Adrenal gland (tissue), 12 donors: ENCODE results near the gene SYCP2L. TPM values are rescaled to one million over a fixed set of nuclear protein-coding genes. Genes with fewer than 3 reads are reported as not detected.

Experiments used
- DNase-seq, 7 donors: peaks; one replicate each; pipeline ENCODE4 v3.0.0-alpha.2; 2019 to 2020
- H3K27ac ChIP-seq, 5 donors: fragments of 200-600 bp; sonication (generic) in 4 of 5; 1 replicate in 3 of 5; 2 replicates in 2 of 5; pipeline versions ENCODE4 v1.5.1 to v1.8.0; 2016 to 2020; ENCODE audit warnings: mild to moderate bottlenecking in 1 of 5
- H3K27me3 ChIP-seq: fragments of 200-600 bp; 2 replicates; pipeline ENCODE4 v1.8.0; 2021
- H3K36me3 ChIP-seq, 2 donors: fragments of 200-600 bp; replicated peaks in 1 of 2; 1 replicate in 1 of 2; 2 replicates in 1 of 2; pipeline versions ENCODE4 v1.5.1 to v1.8.0; 2018 to 2022
- H3K4me1 ChIP-seq, 2 donors: fragments of 200-600 bp; replicated peaks in 1 of 2; 1 replicate in 1 of 2; 2 replicates in 1 of 2; pipeline versions ENCODE4 v1.5.1 to v1.8.0; 2018 to 2021
- H3K4me3 ChIP-seq, 4 donors: fragments of 200-600 bp; sonication (generic) in 3 of 4; one replicate each; pipeline ENCODE4 v1.5.1; 2016 to 2018
- H3K9me3 ChIP-seq, 3 donors: fragments of 200-600 bp; sonication (generic) in 1 of 3; replicated peaks in 1 of 3; 1 replicate in 2 of 3; 2 replicates in 1 of 3; pipeline versions ENCODE4 v1.5.1 to v1.8.0; 2016 to 2021
- POLR2A ChIP-seq, 2 donors: fragments of 450-650 bp; IDR thresholded peaks; one replicate each; pipeline ENCODE4 v1.6.1; 2017; ENCODE audit warnings: antibody characterized with exemption in 2 of 2, mild to moderate bottlenecking in 2 of 2, moderate library complexity in 1 of 2
- WGBS, 4 donors: extraction: QIAGEN DNeasy Blood & Tissue Kit in 2 of 4; methylation state at CpG; one replicate each; pipeline versions ENCODE4 v1.1.5 to v1.1.7; 2013 to 2017; 5-methylcytosine and 5-hydroxymethylcytosine counted together
- intact Hi-C, 2 donors: fragments of 100-400 bp; cut with DNase I; formaldehyde crosslinking; loops; one replicate each; pipeline versions ENCODE4 v1.14.1 to v1.15.0; 2022 to 2023
- polyA plus RNA-seq, 3 donors: library from polyadenylated mRNA; stranded (reverse); fragments of 200-250 nt in 2 of 3; fragments of 350-450 nt in 1 of 3; fragmentation: Illumina TruSeq in 1 of 3; extraction: RNeasy Lipid Tissue Mini Kit (QIAGEN cat#74804) in 1 of 3; gene quantifications; one replicate each; pipeline ENCODE4 v1.2.3, GENCODE V29; 2013 to 2014
- total RNA-seq, 9 donors: library from RNA; depleted of rRNA in 4 of 9; stranded (reverse); fragments of >200 nt in 4 of 9; fragments of 120-200 nt in 1 of 9; fragmentation: NEBNext Ultra II Directional in 1 of 9; extraction: Animal tissue kit (Norgen Biotek cat#: 25700) in 1 of 9; gene quantifications; one replicate each; pipeline versions ENCODE4 v1.1.0 to v1.2.4, GENCODE V29; 2013 to 2023
- TF ChIP-seq, protein P1 (sequence below), 6 experiments: fragments of 450-650 bp in 4 of 6; fragments of 200-600 bp in 2 of 6; sonication (generic) in 1 of 6; IDR thresholded peaks; 1 replicate in 5 of 6; 2 replicates in 1 of 6; pipeline versions ENCODE4 v1.5.1 to v1.8.0; 2016 to 2021; ENCODE audit warnings: antibody characterized with exemption in 6 of 6, mild to moderate bottlenecking in 2 of 6, moderate library complexity in 1 of 6
- donor health status: healthy with polysubstance abuse.
- donor health status: Bipolar disorder and iron deficiency.
- donor health status: DM: yes; HTN: yes; CAD: no.
- donor health status: DM: no; HTN: no; CAD: no.
- donor health status: DM: no; HTN: no; CAD: no.
- donor health status: DM: yes; HTN: yes; CAD: no.

The SYCP2L gene
- total and polyA plus RNA-seq, 12 donors = 0.09 to 3.0 (median 0.64) TPM; not detected in 2

GRCh38 chr6:10867952-10868351, 18.9 kb upstream of the SYCP2L start:
- TF ChIP-seq, protein P1, sequence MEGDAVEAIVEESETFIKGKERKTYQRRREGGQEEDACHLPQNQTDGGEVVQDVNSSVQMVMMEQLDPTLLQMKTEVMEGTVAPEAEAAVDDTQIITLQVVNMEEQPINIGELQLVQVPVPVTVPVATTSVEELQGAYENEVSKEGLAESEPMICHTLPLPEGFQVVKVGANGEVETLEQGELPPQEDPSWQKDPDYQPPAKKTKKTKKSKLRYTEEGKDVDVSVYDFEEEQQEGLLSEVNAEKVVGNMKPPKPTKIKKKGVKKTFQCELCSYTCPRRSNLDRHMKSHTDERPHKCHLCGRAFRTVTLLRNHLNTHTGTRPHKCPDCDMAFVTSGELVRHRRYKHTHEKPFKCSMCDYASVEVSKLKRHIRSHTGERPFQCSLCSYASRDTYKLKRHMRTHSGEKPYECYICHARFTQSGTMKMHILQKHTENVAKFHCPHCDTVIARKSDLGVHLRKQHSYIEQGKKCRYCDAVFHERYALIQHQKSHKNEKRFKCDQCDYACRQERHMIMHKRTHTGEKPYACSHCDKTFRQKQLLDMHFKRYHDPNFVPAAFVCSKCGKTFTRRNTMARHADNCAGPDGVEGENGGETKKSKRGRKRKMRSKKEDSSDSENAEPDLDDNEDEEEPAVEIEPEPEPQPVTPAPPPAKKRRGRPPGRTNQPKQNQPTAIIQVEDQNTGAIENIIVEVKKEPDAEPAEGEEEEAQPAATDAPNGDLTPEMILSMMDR (IDR thresholded peaks at IDR 0.05) = no peak
- TF ChIP-seq POLR2A (IDR thresholded peaks at IDR 0.05) = no peak
- Histone ChIP-seq H3K36me3 (no peaks in the 10 kb centered on the region), H3K27me3 (no peaks in the 10 kb centered on the region), H3K9me3 (no peaks in the 10 kb centered on the region), H3K4me3 (no peak overlapping the region), H3K27ac (no peak overlapping the region), H3K4me1 (no peaks in the 10 kb centered on the region)
- intact Hi-C loops = no loop called here
- 85 to 90% (median 87%) methylated on average over 3 of the region's 3 CpGs for WGBS, 4 donors
- DNase-seq = no peak

DNA sequence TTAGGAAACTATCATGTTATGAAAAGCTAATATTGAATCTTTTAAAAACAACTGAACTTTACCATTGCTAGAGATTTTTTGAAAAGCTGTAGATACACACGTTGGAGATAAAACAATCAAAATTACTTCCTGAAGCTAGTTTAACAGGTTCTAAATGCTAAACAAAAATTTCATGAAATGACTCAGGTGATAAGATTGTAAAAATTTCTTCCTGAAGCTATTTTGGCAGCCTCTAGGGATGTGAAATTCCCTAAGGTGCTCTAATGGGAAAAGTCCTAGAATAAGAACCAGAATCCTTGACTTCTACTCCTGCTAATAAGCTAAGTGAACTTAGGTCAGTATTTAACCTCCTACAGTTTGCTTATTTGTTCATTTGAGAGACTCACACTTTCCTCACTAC, 13.5 kb upstream of the SYCP2L start:
- H3K4me3 ChIP-seq = no peak overlapping the region
- WGBS, 4 donors = 36 to 56% (median 46%) methylated on average over 1 of the region's 1 CpG
- H3K27me3 ChIP-seq = no peaks in the 10 kb centered on the region
- TF ChIP-seq, protein P1 (IDR thresholded peaks at IDR 0.05) = no peak
- TF ChIP-seq POLR2A (IDR thresholded peaks at IDR 0.05) = no peak
- intact Hi-C loops = no loop called here
- H3K4me1 ChIP-seq = no peaks in the 10 kb centered on the region
- H3K27ac ChIP-seq = no peak overlapping the region
- no peaks in the 10 kb centered on the region for H3K36me3 ChIP-seq
- no peaks in the 10 kb centered on the region for H3K9me3 ChIP-seq
- no peak for DNase-seq

GRCh38 chr6:10874207-10874606, 12.6 kb upstream of the SYCP2L start:
- H3K4me3 ChIP-seq = no peak overlapping the region
- no peaks in the 10 kb centered on the region for H3K9me3 ChIP-seq
- no peak overlapping the region for H3K27ac ChIP-seq
- intact Hi-C loops = no loop called here
- no peak for TF ChIP-seq POLR2A (IDR thresholded peaks at IDR 0.05)
- TF ChIP-seq, protein P1 (IDR thresholded peaks at IDR 0.05) = no peak
- no peaks in the 10 kb centered on the region for H3K36me3 ChIP-seq
- no peaks in the 10 kb centered on the region for H3K27me3 ChIP-seq
- WGBS, 4 donors = 70 to 85% (median 77%) methylated on average over 5 to 6 of the region's 6 CpGs
- H3K4me1 ChIP-seq = no peaks in the 10 kb centered on the region
- no peak for DNase-seq

DNA sequence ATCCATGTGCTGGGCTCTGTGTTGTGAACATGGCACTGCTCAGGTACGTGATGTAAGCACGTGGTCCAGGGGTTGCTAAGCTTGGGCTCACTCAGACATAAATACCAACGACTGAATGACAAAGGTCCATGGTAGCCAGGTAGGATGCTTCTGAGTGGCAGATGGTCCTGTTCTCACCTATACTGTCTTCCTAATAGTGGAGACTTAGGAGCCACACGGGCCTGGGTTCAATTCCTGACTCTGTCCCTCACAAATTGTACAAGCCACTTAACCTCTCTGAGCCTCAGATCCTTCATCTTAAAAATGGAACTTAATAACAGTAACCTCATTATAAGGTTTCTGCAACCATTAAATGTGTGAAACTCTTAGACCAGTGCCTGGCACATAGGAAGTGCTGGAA, 11.8 kb upstream of the SYCP2L start:
- WGBS, 4 donors = 75 to 87% (median 77%) methylated on average over 3 to 4 of the region's 4 CpGs
- no peak for TF ChIP-seq POLR2A (IDR thresholded peaks at IDR 0.05)
- TF ChIP-seq, protein P1 (IDR thresholded peaks at IDR 0.05) = no peak
- Histone ChIP-seq H3K27me3 (peaks cover 4% of the 10 kb centered on the region), H3K4me1 (no peaks in the 10 kb centered on the region), H3K4me3 (no peak overlapping the region), H3K27ac (no peak overlapping the region), H3K9me3 (no peaks in the 10 kb centered on the region), H3K36me3 (no peaks in the 10 kb centered on the region)
- intact Hi-C loops = no loop called here
- no peak for DNase-seq
